ENCODE measurements around the gene SLC35F6. TPM values are rescaled to one million over a fixed set of nuclear protein-coding genes. Genes with fewer than 3 reads are reported as not detected.
A peak's percentile ranks its signal among the peaks of the same experiment; 100 is the strongest.

The SLC35F6 gene
- total RNA-seq, 1 experiment from 2014 or later: 10.3 TPM

DNA sequence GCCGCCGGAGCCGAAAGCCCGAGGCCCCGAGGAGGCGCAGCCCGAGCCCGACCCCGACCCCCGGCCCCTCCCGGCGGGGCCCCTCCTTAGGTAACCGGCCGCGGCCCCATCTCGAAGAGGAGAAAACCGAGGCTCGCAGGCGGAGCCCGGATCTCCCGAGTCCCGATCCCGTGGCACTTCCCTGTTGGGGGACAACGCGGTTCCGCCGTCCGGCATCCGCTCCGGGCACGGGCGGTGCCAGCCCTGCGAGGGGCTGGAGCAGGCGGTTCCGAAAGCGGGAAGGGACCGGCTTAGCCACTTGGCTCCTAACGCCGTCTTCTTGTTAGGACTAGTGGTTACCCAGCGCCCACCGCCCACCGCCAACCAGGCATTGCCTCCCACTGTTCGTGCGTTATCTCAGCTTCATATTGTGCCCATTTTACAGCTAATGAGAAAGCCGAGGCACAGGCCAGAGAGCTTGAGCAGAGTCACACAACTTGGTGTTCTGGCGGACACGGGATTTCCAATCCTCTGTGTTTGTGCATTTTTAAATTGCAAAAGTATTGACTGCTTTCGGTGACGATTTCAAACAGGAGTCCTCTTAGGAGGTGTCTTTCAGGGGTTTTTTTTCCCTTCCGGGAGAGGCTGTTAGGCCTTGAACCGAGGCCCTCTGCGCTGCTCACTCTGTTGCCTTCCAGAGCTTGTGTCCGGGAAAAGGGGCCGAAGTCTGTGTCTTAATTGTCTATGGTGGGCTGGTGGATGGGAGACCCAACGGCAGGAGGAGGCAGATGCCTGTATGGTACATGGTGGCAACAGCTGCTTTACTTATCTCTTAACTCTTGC lies 22.3 kb downstream of the SLC35F6 start:
- CTCF ChIA-PET: interaction anchor here (0.6 to 1.6 kb wide), 5 partner anchors 15 to 171 kb away, joined by 3 to 8 read pairs (median 4); partner anchors contain the start of gene SLC35F6
- Mint-ChIP-seq H3K9me3 (peaks cover 5% of the 10 kb centered on the region; the same call in 1 of the 2 replicates), H3K4me1 (peaks cover 21% of the 10 kb centered on the region), H3K27ac (no peak overlapping the region), H3K27me3 (ENCODE audit: low read depth) (peaks cover 3% of the 10 kb centered on the region), H3K4me3 (peak overlapping the region; percentile 84), H3K36me3 (peaks cover 24% of the 10 kb centered on the region)
- TF ChIP-seq SMAD3 (CRISPR knock-in tag; IDR thresholded peaks at IDR 0.05; ENCODE audit: borderline replicate concordance) (no peak), SP1 (CRISPR knock-in tag; conservative IDR thresholded peaks at IDR 0.05) (no peak; the same call in 1 of the 2 replicates), NR2C2 (CRISPR knock-in tag; IDR thresholded peaks at IDR 0.05) (no peak), NR1H2 (CRISPR knock-in tag; IDR thresholded peaks at IDR 0.05) (no peak), TEAD1 (CRISPR knock-in tag; IDR thresholded peaks at IDR 0.05) (no peak)
- TF ChIP-seq, protein P1, sequence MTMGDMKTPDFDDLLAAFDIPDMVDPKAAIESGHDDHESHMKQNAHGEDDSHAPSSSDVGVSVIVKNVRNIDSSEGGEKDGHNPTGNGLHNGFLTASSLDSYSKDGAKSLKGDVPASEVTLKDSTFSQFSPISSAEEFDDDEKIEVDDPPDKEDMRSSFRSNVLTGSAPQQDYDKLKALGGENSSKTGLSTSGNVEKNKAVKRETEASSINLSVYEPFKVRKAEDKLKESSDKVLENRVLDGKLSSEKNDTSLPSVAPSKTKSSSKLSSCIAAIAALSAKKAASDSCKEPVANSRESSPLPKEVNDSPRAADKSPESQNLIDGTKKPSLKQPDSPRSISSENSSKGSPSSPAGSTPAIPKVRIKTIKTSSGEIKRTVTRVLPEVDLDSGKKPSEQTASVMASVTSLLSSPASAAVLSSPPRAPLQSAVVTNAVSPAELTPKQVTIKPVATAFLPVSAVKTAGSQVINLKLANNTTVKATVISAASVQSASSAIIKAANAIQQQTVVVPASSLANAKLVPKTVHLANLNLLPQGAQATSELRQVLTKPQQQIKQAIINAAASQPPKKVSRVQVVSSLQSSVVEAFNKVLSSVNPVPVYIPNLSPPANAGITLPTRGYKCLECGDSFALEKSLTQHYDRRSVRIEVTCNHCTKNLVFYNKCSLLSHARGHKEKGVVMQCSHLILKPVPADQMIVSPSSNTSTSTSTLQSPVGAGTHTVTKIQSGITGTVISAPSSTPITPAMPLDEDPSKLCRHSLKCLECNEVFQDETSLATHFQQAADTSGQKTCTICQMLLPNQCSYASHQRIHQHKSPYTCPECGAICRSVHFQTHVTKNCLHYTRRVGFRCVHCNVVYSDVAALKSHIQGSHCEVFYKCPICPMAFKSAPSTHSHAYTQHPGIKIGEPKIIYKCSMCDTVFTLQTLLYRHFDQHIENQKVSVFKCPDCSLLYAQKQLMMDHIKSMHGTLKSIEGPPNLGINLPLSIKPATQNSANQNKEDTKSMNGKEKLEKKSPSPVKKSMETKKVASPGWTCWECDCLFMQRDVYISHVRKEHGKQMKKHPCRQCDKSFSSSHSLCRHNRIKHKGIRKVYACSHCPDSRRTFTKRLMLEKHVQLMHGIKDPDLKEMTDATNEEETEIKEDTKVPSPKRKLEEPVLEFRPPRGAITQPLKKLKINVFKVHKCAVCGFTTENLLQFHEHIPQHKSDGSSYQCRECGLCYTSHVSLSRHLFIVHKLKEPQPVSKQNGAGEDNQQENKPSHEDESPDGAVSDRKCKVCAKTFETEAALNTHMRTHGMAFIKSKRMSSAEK (CRISPR knock-in tag; IDR thresholded peaks at IDR 0.05; ENCODE audit: borderline replicate concordance): no peak
- DNase-seq (ENCODE audit: low spot score): peak; percentile 33
- POLR2A ChIA-PET: interaction anchor here (0.6 to 1.0 kb wide), 4 partner anchors 14 to 815 kb away, joined by 3 to 4 read pairs (median 3); no protein-coding TSS in a partner anchor
- peak; percentile 3 for ATAC-seq

GRCh38 chr2:26792720-26793119 lies 28.6 kb downstream of the SLC35F6 start:
- ChIA-PET POLR2A (no interaction called here), CTCF (no interaction called here)
- DNase-seq (ENCODE audit: low spot score) (no peak), ATAC-seq (no peak)
- H3K36me3 Mint-ChIP-seq: peaks cover 71% of the 10 kb centered on the region
- H3K4me3 Mint-ChIP-seq: no peak overlapping the region
- H3K27me3 Mint-ChIP-seq (ENCODE audit: low read depth): no peaks in the 10 kb centered on the region
- H3K9me3 Mint-ChIP-seq: peaks cover 5% of the 10 kb centered on the region; the same call in 1 of the 2 replicates
- no peak for TF ChIP-seq ATF1 (CRISPR knock-in tag; IDR thresholded peaks at IDR 0.05)
- TF ChIP-seq EMX1 (CRISPR knock-in tag; IDR thresholded peaks at IDR 0.05): no peak
- TF ChIP-seq, protein P2, sequence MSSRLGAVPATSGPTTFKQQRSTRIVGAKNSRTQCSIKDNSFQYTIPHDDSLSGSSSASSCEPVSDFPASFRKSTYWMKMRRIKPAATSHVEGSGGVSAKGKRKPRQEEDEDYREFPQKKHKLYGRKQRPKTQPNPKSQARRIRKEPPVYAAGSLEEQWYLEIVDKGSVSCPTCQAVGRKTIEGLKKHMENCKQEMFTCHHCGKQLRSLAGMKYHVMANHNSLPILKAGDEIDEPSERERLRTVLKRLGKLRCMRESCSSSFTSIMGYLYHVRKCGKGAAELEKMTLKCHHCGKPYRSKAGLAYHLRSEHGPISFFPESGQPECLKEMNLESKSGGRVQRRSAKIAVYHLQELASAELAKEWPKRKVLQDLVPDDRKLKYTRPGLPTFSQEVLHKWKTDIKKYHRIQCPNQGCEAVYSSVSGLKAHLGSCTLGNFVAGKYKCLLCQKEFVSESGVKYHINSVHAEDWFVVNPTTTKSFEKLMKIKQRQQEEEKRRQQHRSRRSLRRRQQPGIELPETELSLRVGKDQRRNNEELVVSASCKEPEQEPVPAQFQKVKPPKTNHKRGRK (CRISPR knock-in tag; IDR thresholded peaks at IDR 0.05; ENCODE audit: borderline replicate concordance): no peak
- no peak for TF ChIP-seq ESRRA (CRISPR knock-in tag; IDR thresholded peaks at IDR 0.05; ENCODE audit: borderline replicate concordance)
- no peak for TF ChIP-seq SMAD3 (CRISPR knock-in tag; IDR thresholded peaks at IDR 0.05; ENCODE audit: borderline replicate concordance)
- TF ChIP-seq OVOL2 (CRISPR knock-in tag; IDR thresholded peaks at IDR 0.05; ENCODE audit: borderline replicate concordance): no peak
- TF ChIP-seq GTF2I (CRISPR knock-in tag; conservative IDR thresholded peaks at IDR 0.05): no peak
- no peak for TF ChIP-seq CREB1 (CRISPR knock-in tag; IDR thresholded peaks at IDR 0.05)
- TF ChIP-seq ERG (CRISPR knock-in tag; IDR thresholded peaks at IDR 0.05): no peak
- TF ChIP-seq MYBL2 (CRISPR knock-in tag; IDR thresholded peaks at IDR 0.05): no peak
- TF ChIP-seq NFYB (CRISPR knock-in tag; conservative IDR thresholded peaks at IDR 0.05; ENCODE audit: low read depth): no peak
- no peak for TF ChIP-seq ETV6 (CRISPR knock-in tag; IDR thresholded peaks at IDR 0.05)
- TF ChIP-seq SOX15 (CRISPR knock-in tag; IDR thresholded peaks at IDR 0.05): no peak
- TF ChIP-seq ZNF317 (CRISPR knock-in tag; IDR thresholded peaks at IDR 0.05; ENCODE audit: borderline replicate concordance, low read depth): no peak
- TF ChIP-seq KAT7 (CRISPR knock-in tag; IDR thresholded peaks at IDR 0.05; ENCODE audit: borderline replicate concordance): no peak
- TF ChIP-seq NFATC4 (CRISPR knock-in tag; IDR thresholded peaks at IDR 0.05): no peak
- peaks cover 13% of the 10 kb centered on the region for H3K4me1 Mint-ChIP-seq
- no peak overlapping the region for H3K27ac Mint-ChIP-seq
